ENCODE results near the gene ORMDL1. TPM values are rescaled to one million over a fixed set of nuclear protein-coding genes. Genes with fewer than 3 reads are reported as not detected.
A peak's percentile ranks its signal among the peaks of the same experiment; 100 is the strongest.

Gene ORMDL1, protein sequence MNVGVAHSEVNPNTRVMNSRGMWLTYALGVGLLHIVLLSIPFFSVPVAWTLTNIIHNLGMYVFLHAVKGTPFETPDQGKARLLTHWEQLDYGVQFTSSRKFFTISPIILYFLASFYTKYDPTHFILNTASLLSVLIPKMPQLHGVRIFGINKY
- total RNA-seq (100 to 1,000 TPM; 187 to 190 TPM), polyA plus RNA-seq (100 to 1,000 TPM; 109 to 129 TPM)

DNA sequence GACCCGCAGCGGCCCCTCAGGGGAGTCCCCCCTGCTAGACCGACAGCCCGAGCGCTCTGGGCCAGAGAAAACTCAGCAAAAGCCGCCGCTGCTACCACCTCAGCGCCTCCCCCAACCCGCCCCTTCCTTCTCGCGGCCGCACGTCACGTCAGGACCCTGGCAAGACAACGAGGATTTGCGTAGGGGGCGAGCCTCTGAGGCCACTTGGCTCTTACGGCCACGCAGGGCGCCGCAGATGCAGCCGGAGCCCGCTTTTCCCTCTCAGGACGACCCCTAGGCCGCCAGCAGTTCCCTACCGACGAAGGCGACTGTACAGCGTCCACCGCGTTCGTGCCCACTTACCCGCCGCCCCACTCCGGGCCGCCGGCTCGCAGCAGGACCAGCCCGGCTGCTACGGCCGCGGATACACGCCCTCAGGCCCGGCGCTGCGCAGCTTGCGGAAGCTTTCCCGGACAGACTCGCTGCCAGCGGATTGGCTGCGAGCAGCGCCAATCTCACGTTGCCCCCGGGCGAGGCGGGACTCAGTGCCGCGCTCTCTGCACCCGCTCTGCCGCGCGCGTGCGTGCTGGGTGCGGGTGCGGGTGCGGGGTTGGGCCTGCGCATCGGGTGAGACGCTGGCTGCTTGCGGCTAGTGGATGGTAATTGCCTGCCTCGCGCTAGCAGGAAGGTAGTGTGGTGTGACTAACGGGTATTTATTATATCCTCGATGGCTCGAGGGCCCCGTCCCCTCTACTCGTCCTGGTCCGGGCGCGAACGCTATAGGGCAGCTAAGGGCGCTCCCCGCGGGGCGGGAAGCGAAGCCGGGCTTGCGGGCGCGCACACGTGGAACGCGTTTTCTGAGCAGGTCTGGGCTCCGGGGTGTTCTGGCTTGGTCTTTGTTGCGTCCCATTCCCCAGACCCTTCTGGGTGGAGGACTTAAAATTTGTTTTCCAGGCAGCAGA is at the start of gene ORMDL1, which contains the start of gene PMS1:
TSS of gene ORMDL1 (minus strand) at position 413 of the 941 bp plus-strand sequence. CDS start 1,744 bp downstream, outside the sequence.
TSS of gene PMS1 (plus strand) at position 524 of the 941 bp plus-strand sequence. CDS start 7,360 bp downstream, outside the sequence.
- Histone ChIP-seq H3K36me3 (ENCODE audit: insufficient read depth, low read length) (peaks cover 16% of the 10 kb centered on the region), H3K4me3 (ENCODE audit: low read length in 2 of 2) (peak within 1 kb of the TSS; percentile 71 to 74), H3K27ac (ENCODE audit: low read depth, low read length) (peak within 1 kb of the TSS; percentile 93), H3K4me1 (ENCODE audit: insufficient read depth, low read length) (peaks cover 52% of the 10 kb centered on the region), H3K9me3 (ENCODE audit: control insufficient read depth in 1 of 2, low read length in 2 of 2) (no peaks in the 10 kb centered on the region), H3K27me3 (ENCODE audit: insufficient read depth, low read length) (no peaks in the 10 kb centered on the region)
- CTCF ChIA-PET (ENCODE audit: partially characterized antibody), result interaction anchor here (0.6 to 3.5 kb wide), 4 partner anchors 10 to 123 kb away, joined by 3 to 23 read pairs (median 3); partner anchors contain the start of genes ASNSD1 and OSGEPL1
- POLR2A ChIA-PET (ENCODE audit: partially characterized antibody), result interaction anchor here (0.6 to 3.2 kb wide), 18 partner anchors 7 to 750 kb away, joined by 3 to 95 read pairs (median 4); partner anchors contain the start of genes ASNSD1, HIBCH, NEMP2 and OSGEPL1
- Mint-ChIP-seq H3K4me1 (peaks cover 43 to 64% (median 54%) of the 10 kb centered on the region in 4 donors), H3K36me3 (peaks cover 21 to 55% of the 10 kb centered on the region in 2 donors), H3K4me3 (peak within 1 kb of the TSS; percentile 92 to 97 (median 94)), H3K27ac (peak within 1 kb of the TSS; percentile 96 to 97 (median 97)), H3K9me3 (no peaks in the 10 kb centered on the region), H3K27me3 (no peaks in the 10 kb centered on the region)
- DNase-seq, result peak; percentile 93 to 96 (median 96)
- intact Hi-C loops (cut with micrococcal nuclease), result loop anchor here (1.0 to 10.0 kb wide), 10 partner anchors 22 to 1893 kb away; partner anchors contain the start of genes ASNSD1, GLS, NAB1 and NABP1

DNA sequence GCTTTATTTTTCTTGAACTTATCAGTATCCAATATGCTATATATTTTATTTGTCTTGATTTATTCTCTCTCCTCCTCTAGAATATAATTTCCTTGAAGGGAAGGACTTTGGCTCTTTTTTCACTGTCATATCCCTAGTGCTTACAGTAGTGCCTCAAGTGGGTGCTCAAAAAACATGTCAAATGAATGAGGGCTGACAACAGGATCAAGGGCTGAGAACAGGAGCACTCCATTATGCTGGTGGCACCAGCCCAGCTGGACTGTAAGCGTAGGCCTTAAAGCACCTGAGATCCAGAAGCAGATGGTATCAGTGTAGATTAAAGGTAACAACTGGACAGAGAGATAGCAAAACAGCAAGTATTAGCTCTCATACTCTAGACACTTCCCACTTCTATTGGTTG is 46.4 kb upstream of the ORMDL1 start:
- CTCF ChIA-PET (ENCODE audit: partially characterized antibody), result interaction anchor here (1.1 kb wide), 1 partner anchor 32 kb away, joined by 3 read pairs; no protein-coding TSS in a partner anchor
- intact Hi-C loops (cut with micrococcal nuclease), result no loop called here
- H3K27ac Mint-ChIP-seq, result no peak overlapping the region
- no peaks in the 10 kb centered on the region for H3K27me3 Mint-ChIP-seq
- DNase-seq, result no peak
- peaks cover 25 to 28% of the 10 kb centered on the region in 2 donors for H3K36me3 Mint-ChIP-seq
- peaks cover 0 to 9% (median under 1%) of the 10 kb centered on the region in 4 donors for H3K4me1 Mint-ChIP-seq
- H3K27me3 ChIP-seq (ENCODE audit: insufficient read depth, low read length), result no peaks in the 10 kb centered on the region
- H3K27ac ChIP-seq (ENCODE audit: low read depth, low read length), result no peak overlapping the region
- POLR2A ChIA-PET (ENCODE audit: partially characterized antibody), result no interaction called here
- no peak overlapping the region for H3K4me3 Mint-ChIP-seq
- no peaks in the 10 kb centered on the region for H3K4me1 ChIP-seq (ENCODE audit: insufficient read depth, low read length)
- no peaks in the 10 kb centered on the region for H3K9me3 ChIP-seq (ENCODE audit: control insufficient read depth in 1 of 2, low read length in 2 of 2)
- H3K4me3 ChIP-seq (ENCODE audit: low read length in 2 of 2), result no peak overlapping the region
- H3K36me3 ChIP-seq (ENCODE audit: insufficient read depth, low read length), result no peaks in the 10 kb centered on the region
- no peaks in the 10 kb centered on the region for H3K9me3 Mint-ChIP-seq

DNA sequence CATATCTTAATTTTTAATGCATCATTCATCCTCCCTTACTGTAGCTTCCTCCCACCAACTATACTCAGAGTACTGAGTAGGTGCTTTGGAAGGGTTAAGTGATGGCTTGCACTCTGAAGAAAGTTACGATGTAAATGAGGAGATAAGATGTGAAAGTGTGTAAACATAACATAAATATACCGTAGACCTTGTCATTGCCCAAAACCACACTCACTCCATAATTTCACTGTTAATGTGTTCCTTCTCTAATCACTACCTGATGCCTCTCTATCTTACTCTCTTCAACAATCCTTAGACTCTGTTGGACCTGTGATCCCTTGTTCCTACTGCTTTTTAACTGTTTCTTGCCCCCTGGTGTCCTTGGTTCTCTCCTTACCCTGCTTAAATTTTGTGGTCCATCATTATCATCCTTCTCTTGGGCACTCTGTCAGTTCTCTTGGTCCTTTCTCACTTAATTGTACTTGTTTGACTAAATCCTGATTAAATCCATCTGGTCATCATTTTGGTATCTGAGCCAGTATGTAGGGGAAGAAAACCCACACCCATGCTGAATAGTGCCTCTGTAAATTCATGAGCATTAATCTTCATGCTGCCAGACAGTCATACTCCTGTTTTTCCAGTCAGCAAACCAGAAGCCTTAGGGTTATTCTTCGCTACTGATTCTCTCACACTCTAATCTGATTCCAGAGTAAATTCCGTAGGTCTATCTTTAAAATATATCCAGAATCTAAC is 45.1 kb upstream of the ORMDL1 start:
- Histone ChIP-seq H3K4me1 (ENCODE audit: insufficient read depth, low read length) (no peaks in the 10 kb centered on the region), H3K9me3 (ENCODE audit: control insufficient read depth in 1 of 2, low read length in 2 of 2) (no peaks in the 10 kb centered on the region), H3K36me3 (ENCODE audit: insufficient read depth, low read length) (no peaks in the 10 kb centered on the region), H3K4me3 (ENCODE audit: low read length in 2 of 2) (no peak overlapping the region), H3K27ac (ENCODE audit: low read depth, low read length) (no peak overlapping the region), H3K27me3 (ENCODE audit: insufficient read depth, low read length) (no peaks in the 10 kb centered on the region)
- intact Hi-C loops (cut with micrococcal nuclease), result no loop called here
- Mint-ChIP-seq H3K9me3 (no peaks in the 10 kb centered on the region), H3K27me3 (no peaks in the 10 kb centered on the region), H3K36me3 (peaks cover 25 to 26% of the 10 kb centered on the region in 2 donors), H3K4me3 (no peak overlapping the region), H3K4me1 (peaks cover 0 to 8% (median under 1%) of the 10 kb centered on the region in 4 donors), H3K27ac (no peak overlapping the region)
- CTCF ChIA-PET (ENCODE audit: partially characterized antibody), result interaction anchor here (1.4 kb wide), 1 partner anchor 20 kb away, joined by 3 read pairs; no protein-coding TSS in a partner anchor
- POLR2A ChIA-PET (ENCODE audit: partially characterized antibody), result no interaction called here
- no peak for DNase-seq

DNA sequence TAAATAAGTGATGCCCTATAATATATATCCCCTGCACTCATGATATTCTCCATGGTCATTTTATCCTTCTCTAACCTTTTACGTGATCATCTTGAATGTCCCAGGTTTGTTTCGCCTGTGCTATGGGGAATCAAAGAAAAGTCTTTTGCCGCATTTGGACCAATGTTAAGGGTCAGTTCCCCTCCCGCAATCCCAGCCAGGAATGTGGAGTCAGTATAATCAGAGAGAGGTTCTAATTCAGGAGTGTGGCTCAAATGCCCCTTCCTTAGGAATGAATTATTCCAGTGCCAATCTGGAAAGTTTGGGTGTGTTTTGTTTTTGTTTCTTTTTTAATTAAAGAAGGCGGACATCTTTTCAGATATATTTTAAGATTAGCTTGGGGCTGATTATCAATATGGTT is 41.9 kb upstream of the ORMDL1 start:
- peaks cover 0 to 8% (median 0%) of the 10 kb centered on the region in 4 donors for H3K4me1 Mint-ChIP-seq
- peaks cover 23 to 24% of the 10 kb centered on the region in 2 donors for H3K36me3 Mint-ChIP-seq
- Histone ChIP-seq H3K9me3 (ENCODE audit: control insufficient read depth in 1 of 2, low read length in 2 of 2) (no peaks in the 10 kb centered on the region), H3K4me1 (ENCODE audit: insufficient read depth, low read length) (no peaks in the 10 kb centered on the region), H3K27me3 (ENCODE audit: insufficient read depth, low read length) (no peaks in the 10 kb centered on the region), H3K36me3 (ENCODE audit: insufficient read depth, low read length) (no peaks in the 10 kb centered on the region), H3K4me3 (ENCODE audit: low read length in 2 of 2) (no peak overlapping the region), H3K27ac (ENCODE audit: low read depth, low read length) (no peak overlapping the region)
- no peaks in the 10 kb centered on the region for H3K27me3 Mint-ChIP-seq
- H3K4me3 Mint-ChIP-seq, result no peak overlapping the region
- intact Hi-C loops (cut with micrococcal nuclease), result no loop called here
- ChIA-PET POLR2A (ENCODE audit: partially characterized antibody) (no interaction called here), CTCF (ENCODE audit: partially characterized antibody) (no interaction called here)
- H3K9me3 Mint-ChIP-seq, result no peaks in the 10 kb centered on the region
- H3K27ac Mint-ChIP-seq, result no peak overlapping the region
- no peak for DNase-seq

DNA sequence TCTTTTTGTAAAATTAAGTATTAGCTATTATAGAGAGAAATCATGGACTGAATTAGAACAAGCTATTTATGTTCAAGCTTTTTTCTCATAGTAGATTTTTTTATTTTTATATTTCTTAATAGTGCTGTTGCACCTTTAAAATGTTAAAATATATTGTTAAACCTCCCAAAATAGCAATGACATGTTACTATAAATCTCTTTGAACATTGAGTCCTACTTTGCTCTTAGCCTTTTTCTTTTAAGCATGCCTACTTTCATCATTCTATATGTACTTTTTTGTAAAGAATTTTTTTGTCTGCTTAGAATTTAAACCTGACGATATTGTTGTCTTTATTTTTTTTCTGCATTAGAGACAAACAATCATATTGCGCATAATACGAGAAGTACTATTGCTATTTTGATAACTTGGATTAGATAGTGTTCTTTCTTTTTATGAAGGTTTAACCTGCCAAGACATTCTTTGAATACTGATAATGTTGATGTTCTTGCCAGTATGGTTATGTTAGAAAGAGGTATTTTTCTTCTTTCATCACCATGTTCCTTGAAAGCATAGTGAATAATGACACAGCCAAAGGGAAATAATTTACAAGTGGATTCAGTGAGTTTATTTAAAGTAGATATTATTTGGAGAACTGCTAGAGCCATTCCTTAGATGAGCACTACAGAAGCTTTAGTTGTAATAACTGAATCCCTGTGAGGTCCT is 40.7 kb upstream of the ORMDL1 start:
- no peak overlapping the region for H3K27ac ChIP-seq (ENCODE audit: low read depth, low read length)
- no peaks in the 10 kb centered on the region for H3K9me3 Mint-ChIP-seq
- CTCF ChIA-PET (ENCODE audit: partially characterized antibody), result no interaction called here
- POLR2A ChIA-PET (ENCODE audit: partially characterized antibody), result no interaction called here
- no peaks in the 10 kb centered on the region for H3K9me3 ChIP-seq (ENCODE audit: control insufficient read depth in 1 of 2, low read length in 2 of 2)
- H3K4me3 ChIP-seq (ENCODE audit: low read length in 2 of 2), result no peak overlapping the region
- no peaks in the 10 kb centered on the region for H3K27me3 Mint-ChIP-seq
- peak overlapping the region in 1 of 7 donors; percentile 60 for H3K27ac Mint-ChIP-seq
- no peaks in the 10 kb centered on the region for H3K36me3 ChIP-seq (ENCODE audit: insufficient read depth, low read length)
- H3K4me1 Mint-ChIP-seq, result peaks cover 0 to 8% (median 0%) of the 10 kb centered on the region in 4 donors
- H3K4me1 ChIP-seq (ENCODE audit: insufficient read depth, low read length), result no peaks in the 10 kb centered on the region
- no peaks in the 10 kb centered on the region for H3K27me3 ChIP-seq (ENCODE audit: insufficient read depth, low read length)
- peaks cover 29 to 32% of the 10 kb centered on the region in 2 donors for H3K36me3 Mint-ChIP-seq
- no peak for DNase-seq
- H3K4me3 Mint-ChIP-seq, result no peak overlapping the region
- intact Hi-C loops (cut with micrococcal nuclease), result no loop called here

DNA sequence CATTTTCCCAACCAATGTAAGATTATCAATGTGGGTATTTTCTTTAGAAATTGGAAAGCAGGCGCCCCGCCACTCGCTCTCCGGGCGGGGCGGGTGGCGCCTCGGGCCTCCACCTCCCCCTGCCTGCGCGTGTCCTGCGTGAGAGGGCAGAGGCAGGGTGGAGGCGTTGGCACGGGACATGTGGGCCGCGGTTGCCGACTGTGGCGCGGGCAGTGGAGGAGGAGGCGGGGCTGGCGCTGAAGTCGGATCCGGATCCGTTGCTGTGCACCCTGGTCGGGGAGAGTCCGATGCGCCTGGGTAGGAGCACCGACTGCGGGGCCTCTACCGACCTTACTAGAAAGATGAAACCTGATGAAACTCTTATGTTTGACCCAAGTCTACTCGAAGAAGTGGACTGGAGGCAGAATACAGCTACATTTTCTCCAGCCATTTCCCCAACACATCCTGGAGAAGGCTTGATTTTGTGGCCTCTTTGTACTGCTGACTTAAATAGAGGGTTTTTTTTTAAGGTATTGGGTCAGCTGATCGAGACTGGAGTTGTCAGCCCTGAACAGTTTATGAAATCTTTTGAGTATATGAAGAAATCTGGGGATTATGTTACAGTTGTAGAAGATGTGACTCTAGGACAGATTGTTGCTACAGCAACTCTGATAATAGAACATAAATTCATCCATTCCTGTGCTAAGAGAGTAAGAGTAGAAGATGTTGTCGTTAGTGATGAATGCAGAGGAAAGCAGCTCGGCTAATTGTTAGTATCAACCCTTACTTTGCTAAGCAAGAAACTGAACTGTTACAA is 38.0 kb upstream of the ORMDL1 start:
- Histone ChIP-seq H3K27ac (ENCODE audit: low read depth, low read length) (no peak overlapping the region), H3K36me3 (ENCODE audit: insufficient read depth, low read length) (peaks cover 4% of the 10 kb centered on the region), H3K9me3 (ENCODE audit: control insufficient read depth in 1 of 2, low read length in 2 of 2) (no peaks in the 10 kb centered on the region), H3K4me3 (ENCODE audit: low read length in 2 of 2) (no peak overlapping the region), H3K4me1 (ENCODE audit: insufficient read depth, low read length) (no peaks in the 10 kb centered on the region), H3K27me3 (ENCODE audit: insufficient read depth, low read length) (no peaks in the 10 kb centered on the region)
- H3K4me3 Mint-ChIP-seq, result no peak overlapping the region
- intact Hi-C loops (cut with micrococcal nuclease), result no loop called here
- peaks cover 0 to 4% (median under 1%) of the 10 kb centered on the region in 4 donors for H3K4me1 Mint-ChIP-seq
- H3K27me3 Mint-ChIP-seq, result no peaks in the 10 kb centered on the region
- H3K27ac Mint-ChIP-seq, result no peak overlapping the region
- no peaks in the 10 kb centered on the region for H3K9me3 Mint-ChIP-seq
- CTCF ChIA-PET (ENCODE audit: partially characterized antibody), result no interaction called here
- POLR2A ChIA-PET (ENCODE audit: partially characterized antibody), result no interaction called here
- no peak for DNase-seq
- peaks cover 37 to 45% of the 10 kb centered on the region in 2 donors for H3K36me3 Mint-ChIP-seq
